GM23248 (cell line): ENCODE measurements around the gene LTO1.

Experiments
- EZH2 ChIP-seq: fragments of 200-600 bp; sonication (generic); IDR thresholded peaks from 2 replicates; pipeline ENCODE4 v1.6.1; 2018; ENCODE audit warnings: antibody characterized with exemption, mild to moderate bottlenecking; ENCODE audit not compliant: insufficient read depth, poor library complexity, severe bottlenecking
- EZH2phosphoT487 ChIP-seq: fragments of 200-600 bp; sonication (generic); IDR thresholded peaks from 2 replicates; pipeline ENCODE4 v1.6.1; 2018; ENCODE audit warnings: antibody characterized with exemption, moderate library complexity, mild to moderate bottlenecking, low read depth; ENCODE audit not compliant: insufficient read depth

DNA sequence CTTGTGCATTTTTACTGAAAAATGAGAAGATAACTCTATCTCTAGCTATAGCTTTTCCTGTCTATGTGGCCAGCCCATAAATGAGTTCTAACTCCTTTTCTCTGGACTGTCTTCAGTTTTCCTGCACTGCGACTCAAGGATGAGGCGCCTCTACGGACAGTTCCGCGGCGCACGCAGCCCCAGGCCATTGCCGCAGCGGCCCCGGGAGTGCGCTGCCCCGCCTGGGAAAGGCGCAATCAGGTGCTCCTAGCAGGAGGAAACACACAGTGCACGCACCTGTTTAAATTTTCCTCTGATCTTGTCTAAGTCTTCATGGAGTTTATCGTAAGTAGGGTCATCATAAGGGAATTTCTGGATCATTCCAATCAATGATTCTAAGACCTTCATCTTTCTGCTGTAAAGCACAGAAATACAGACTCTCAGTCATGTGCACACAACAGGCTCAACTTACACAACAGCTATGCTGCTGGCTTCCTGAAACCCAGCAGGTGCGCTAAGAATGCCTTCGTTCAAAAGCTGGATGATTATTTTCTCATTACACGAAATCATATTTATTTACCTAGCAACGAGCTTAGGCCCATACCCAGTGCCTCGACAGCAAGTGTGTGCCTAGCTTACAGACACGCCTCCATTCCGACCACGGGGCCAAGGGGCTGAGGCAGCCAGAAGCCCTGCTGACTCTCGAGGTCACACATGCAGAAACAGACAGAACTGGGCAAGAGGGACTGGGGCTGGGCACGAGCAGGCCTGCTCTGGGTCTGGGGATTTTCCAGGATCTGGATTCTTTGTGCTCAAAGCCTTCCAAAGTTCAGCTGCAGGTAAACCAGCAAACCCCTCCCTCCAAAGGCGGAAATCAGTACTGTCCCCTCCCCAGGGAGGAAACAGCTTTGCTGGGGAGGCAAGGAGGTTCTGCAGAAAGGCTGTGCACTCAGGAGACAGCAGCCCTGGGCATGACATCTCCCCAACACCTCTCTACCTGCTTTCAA lies 7.2 kb downstream of the LTO1 start:
- TF ChIP-seq EZH2phosphoT487: no peak
- no peak for TF ChIP-seq EZH2
